Activated CD4-positive, CD25-positive, alpha-beta regulatory T cell (primary cell): ENCODE measurements around the gene HCLS1.
"Not testable (repeated sequence)": the region's sequence is repeated elsewhere in the genome, so short reads cannot be mapped to it uniquely, and the experiment has no call there.

Experiments used
- DNase-seq, 4 experiments: peaks; one replicate each; lab custom pipeline; 2025; lab: John Stamatoyannopoulos, UW

HCLS1 gene

GRCh38 chr3:121658716-121659435 is 1.8 kb downstream of the HCLS1 start:
- no peak for DNase-seq

DNA sequence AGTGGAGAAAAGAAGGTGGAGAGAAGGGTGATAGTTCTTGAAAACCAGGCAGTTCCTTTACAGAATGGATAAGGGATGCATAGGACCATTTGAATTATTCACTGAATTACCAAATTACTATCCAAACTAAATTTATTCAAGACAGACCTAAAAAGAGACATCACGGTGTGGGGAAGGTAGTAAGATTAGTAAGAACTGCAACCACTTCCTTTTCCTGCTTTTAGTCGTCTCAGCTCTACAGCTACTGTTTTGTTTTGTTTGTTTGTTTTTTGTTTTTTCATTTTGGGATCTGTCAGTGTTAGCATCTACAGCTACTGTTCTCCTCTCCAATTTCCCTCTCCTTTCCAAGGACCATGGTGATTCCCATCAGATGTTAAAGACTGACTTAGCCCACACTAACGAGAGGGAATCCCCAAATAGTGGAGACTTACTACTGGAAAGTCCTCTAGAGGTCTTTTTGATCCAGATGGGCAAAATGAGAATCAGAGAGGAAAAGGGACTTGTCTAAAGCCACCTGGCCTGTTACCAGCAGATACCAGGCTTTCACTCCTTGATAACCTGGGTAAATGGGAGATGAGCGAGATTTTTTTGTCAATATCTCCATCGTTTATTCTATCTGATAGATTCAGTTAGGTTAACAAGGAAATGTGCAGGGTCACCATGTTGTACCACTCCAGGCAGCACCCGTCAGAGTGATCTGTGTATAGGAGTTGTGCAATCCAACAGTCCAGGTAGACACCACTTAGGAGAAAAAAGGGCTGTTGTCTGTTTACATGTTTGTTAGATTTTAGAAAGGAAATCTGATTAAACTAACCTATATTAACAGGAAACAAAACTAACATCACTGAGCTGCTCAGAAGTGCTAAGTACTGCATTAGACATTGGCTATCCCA is 6.0 kb downstream of the HCLS1 start:
- no peak for DNase-seq

- no peak for DNase-seq
Measured at GRCh38 chr3:121651684-121652083, 9.0 kb downstream of the HCLS1 start.

GRCh38 chr3:121649645-121650044 is 11.1 kb downstream of the HCLS1 start:
- DNase-seq: no peak

DNA sequence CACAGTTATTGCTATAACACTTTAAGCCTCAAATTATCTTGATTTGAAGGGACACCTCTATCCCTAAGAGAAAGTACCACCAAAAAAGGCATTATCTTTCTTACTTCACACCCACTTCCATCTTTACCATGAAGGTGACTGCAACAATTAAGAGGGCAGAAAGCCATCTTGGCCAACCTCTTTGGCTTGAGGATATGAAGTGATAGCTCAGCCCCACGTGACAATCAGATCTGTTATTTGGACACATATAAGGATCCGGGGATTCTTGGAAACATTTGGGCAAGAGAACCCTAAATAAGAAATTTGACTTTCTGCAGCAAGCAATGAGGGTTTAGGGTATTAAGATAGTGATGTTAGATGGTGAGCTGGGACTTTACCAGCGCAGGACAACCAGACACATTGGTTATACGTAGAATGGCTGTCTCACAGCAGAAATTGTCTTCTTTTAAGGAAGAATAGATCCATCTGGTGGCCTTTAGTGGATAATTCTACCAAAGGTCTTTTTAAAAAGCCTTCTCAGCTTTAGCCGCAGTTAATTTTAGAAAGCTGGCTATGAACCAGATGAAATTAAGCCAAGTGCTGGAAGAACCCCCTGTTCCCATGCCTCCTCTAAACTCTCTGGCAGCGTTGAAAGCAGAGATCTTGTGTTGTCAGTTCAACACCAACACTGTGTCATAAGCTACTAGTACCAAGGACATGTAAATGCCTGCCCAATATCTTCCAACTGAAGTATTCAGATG is 12.3 kb downstream of the HCLS1 start:
- no peak for DNase-seq

DNA sequence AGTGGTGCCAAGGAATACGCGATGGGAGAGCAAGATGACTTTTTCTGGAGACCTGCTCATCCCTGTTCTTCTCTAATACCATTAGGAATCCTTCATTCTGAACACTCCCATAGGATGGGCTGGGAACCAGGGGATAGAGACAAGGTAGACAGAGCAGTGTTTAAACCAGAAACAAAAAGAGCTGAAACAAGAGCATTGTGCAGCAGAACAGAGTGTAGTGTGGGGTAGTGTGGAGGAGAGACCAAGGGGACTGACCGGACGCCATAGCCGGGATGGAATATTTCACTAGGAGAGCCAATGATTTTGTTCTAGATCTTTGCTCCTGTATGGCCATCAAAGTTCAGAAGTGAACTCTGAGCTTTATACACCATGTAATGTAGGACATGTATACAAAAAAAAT is 15.6 kb downstream of the HCLS1 start:
- no peak for DNase-seq

GRCh38 chr3:121642601-121643314 is 17.9 kb downstream of the HCLS1 start:
- no peak for DNase-seq

- DNase-seq: no peak
Measured at GRCh38 chr3:121641127-121641526, 19.6 kb downstream of the HCLS1 start.

GRCh38 chr3:121637922-121638321 is 22.8 kb downstream of the HCLS1 start:
- no peak for DNase-seq

DNA sequence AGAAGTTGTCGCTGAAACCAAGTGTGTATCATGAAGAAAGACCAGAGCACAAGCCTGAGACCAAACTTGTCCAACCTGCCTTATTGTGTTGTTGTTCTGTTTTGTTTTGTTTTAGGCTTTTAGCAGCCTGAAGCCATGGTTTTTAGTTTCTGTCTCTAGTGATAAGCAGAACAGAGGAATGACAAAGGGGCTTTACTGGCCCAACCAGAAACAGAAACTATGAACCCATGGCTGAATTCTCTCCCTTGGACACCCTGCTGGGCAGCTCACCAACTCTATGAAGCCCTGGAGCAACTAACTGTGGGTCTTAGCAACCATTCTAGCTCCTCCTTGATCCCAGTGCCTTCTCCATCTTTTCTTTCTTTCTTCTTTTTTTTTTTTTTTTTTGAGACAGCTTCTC is 30.3 kb downstream of the HCLS1 start:
- no peak for DNase-seq

- no peak for DNase-seq
Measured at GRCh38 chr3:121629601-121630000, 31.1 kb downstream of the HCLS1 start.

DNA sequence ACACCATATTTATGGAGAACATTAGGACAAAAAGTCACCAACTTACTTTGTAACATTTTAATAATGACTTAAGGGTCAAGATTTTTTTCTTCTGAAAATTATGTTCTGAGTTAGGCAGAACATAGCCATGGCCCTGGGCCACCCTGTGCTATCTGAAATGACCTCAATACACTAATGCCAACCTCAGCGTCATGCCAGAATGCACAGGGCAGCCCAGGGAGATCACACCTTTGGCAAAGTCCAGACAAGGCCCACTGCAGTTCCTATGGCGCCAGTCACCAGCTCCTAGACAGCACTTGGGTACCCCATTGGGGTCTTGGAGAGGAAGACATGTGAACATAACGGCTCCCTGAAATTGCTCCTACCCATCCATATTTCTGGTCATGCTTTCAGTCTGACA is 33.1 kb downstream of the HCLS1 start:
- DNase-seq: no peak

DNA sequence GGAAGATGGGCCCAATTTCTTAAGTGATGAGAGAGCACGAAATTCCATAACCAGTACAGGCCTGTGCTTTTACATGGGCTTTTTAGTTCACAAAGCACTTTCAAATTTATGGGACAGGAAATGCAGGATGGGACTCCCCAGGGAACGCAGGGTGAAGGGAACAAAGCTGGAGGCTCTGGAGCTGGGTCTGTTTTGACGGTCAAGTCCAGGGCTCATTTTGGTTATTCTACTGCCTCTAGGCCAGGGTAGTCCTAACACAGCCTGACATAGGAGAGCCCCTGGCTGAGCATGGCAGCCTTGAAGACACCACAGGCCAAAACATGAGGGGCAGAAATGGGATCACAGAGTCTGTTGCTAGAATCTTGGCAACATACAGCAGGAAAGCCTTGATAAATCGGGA is 33.5 kb downstream of the HCLS1 start:
- DNase-seq: no peak

DNA sequence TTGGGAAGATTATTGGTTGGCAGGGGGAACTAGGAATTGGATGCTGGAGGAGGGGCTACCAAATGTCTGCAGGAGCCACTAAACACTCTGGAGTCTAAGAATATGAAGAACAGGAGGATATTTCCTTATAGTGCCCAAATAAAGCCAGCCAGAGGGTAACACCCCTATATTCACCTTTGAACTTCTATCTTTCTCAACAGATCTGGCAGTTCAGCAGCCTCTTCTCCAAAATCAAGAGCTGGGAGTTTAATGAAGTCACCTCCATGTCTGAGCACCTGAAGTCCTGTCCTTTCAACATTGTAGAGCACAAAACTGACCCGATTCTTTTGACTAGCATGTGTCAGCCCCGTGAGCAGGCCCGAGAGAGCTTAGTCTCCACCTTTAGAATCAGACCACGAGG is 34.2 kb downstream of the HCLS1 start:
- no peak for DNase-seq

- DNase-seq: no peak
Measured at GRCh38 chr3:121624147-121624899, 36.4 kb downstream of the HCLS1 start.

- DNase-seq: no peak
Measured at GRCh38 chr3:121621491-121621890, 39.2 kb downstream of the HCLS1 start.

- DNase-seq: no peak
Measured at GRCh38 chr3:121619691-121620090, 41.0 kb downstream of the HCLS1 start.

GRCh38 chr3:121606106-121606505 is 54.6 kb downstream of the HCLS1 start:
- DNase-seq: no peak

DNA sequence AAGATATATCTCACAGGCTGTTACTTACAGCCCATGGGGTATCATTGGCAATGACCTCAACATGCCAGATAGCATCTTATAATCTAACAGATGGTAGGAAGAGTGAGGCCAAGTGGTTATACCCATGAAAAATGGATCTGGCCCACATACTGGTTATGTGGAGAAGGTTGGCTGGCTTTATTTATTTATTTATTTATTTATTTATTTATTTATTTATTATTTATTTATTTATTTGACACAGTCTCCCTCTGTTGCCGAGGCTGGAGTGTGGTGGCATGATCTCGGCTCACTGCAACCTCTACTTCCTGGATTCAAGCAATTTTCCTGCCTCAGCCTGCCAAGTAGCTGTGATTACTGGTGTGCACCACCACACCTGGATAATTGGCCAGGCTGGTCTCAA is 55.9 kb downstream of the HCLS1 start:
- DNase-seq: no peak

DNA sequence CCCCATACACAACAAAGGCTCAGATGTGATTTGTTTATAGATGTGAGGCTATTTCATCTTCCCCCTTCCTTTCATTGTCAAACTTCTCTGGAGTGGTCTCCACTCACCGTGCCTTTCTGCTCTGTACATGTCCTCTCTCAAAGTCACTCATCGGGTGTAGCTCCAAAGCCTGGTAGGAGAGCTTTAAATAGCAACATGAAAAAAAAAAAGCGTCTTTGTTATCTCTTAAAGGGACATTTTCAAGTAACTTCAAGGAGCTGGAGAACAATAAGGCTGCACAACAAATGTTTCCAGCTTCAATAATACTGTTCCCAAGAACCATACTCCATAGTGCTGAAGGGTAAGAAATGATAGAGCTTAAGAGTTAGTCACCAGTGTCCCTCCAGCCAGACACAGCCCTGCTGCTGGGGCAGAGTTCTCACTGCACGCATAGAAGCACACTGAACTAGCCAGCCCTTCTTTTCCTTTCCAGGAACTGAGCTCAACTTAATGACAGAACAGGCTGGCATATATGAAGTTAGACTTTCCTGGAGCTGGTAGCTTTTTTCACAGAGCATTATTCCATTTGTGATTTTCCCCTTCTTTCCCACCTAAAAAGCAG is 59.4 kb downstream of the HCLS1 start:
- DNase-seq: no peak

DNA sequence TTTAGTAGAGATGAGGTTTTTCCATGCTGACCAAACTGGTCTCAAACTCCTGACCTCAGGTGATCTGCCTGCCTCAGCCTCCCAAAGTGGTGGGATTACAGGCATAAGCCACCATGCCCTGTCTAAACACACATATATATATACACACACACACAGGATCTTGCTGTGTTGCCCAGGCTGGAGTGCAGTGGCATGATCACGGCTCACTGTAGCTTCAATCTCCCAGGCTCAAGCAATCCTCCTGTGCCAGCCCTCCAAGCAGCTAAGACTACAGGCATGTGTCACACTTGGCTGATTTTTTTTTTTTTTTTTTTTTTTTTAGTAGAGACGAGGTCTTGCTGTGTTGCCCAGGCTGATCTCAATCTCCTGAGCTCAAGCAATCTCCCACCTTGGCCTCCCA is 60.8 kb downstream of the HCLS1 start:
- DNase-seq: not testable (repeated sequence)
